GM04503 (cell line): ENCODE results near the gene ERCC6L2.
A peak's percentile ranks its signal among the peaks of the same experiment; 100 is the strongest.

Experiments
- DNase-seq: peaks from one replicate; pipeline ENCODE4 v3.0.0-alpha.2; 2012; ENCODE audit warnings: low read depth

ERCC6L2 gene, protein sequence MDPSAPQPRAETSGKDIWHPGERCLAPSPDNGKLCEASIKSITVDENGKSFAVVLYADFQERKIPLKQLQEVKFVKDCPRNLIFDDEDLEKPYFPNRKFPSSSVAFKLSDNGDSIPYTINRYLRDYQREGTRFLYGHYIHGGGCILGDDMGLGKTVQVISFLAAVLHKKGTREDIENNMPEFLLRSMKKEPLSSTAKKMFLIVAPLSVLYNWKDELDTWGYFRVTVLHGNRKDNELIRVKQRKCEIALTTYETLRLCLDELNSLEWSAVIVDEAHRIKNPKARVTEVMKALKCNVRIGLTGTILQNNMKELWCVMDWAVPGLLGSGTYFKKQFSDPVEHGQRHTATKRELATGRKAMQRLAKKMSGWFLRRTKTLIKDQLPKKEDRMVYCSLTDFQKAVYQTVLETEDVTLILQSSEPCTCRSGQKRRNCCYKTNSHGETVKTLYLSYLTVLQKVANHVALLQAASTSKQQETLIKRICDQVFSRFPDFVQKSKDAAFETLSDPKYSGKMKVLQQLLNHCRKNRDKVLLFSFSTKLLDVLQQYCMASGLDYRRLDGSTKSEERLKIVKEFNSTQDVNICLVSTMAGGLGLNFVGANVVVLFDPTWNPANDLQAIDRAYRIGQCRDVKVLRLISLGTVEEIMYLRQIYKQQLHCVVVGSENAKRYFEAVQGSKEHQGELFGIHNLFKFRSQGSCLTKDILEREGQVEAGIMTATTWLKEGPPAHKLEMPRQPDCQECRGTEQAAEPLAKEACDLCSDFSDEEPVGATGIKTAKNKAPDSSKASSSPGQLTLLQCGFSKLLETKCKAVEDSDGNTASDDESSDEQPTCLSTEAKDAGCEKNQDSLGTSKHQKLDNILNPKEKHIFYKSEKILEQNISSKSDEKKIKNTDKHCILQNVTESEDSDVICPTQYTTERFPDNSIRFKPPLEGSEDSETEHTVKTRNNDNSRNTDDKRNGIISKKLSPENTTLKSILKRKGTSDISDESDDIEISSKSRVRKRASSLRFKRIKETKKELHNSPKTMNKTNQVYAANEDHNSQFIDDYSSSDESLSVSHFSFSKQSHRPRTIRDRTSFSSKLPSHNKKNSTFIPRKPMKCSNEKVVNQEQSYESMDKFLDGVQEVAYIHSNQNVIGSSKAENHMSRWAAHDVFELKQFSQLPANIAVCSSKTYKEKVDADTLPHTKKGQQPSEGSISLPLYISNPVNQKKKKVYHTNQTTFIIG (N-terminal part only)

DNA sequence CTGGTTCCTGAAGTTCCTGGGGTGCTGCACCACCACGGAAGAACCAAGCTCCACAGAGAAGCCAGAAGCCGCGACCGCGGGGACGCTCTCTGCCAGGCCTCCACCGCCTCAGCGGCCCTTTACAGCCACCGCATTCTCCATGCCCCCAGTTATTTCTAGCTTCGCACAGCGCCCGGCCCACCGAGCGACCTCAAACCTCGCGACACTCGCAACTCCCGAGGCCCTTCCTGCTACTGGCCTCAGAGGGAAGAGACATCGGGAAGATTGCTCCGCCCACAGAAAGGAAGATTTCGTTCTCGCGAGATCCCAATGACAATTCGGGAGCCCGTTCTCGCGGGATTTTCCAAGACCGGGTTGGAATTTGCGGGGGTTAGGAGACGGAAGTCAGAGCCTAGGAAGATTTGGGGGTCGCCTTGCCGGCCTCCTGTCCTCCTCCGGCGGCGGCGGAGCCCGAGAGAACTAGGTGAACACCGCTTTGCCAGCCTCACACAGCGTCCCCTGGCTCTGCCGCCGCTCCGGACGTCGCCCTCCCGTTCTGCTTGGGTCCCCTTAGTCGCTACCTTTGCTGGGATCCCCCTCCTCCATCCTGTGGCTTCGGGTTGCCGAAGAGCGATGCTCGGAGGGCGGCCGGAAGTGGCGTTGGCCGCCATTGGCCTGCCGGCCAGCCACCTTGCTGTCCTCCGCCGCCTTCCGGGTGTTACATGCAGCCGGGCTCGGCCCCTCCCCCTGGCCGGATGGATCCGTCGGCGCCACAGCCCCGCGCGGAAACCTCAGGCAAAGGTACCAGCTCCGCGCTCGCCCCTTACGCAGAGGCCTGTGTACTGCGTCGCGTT, at the start of gene ERCC6L2:
ERCC6L2 (plus strand) TSS at position 387 of the 833 bp plus-strand sequence; CDS start at position 735, 348 bp downstream.
- peak; percentile 91 for DNase-seq

DNA sequence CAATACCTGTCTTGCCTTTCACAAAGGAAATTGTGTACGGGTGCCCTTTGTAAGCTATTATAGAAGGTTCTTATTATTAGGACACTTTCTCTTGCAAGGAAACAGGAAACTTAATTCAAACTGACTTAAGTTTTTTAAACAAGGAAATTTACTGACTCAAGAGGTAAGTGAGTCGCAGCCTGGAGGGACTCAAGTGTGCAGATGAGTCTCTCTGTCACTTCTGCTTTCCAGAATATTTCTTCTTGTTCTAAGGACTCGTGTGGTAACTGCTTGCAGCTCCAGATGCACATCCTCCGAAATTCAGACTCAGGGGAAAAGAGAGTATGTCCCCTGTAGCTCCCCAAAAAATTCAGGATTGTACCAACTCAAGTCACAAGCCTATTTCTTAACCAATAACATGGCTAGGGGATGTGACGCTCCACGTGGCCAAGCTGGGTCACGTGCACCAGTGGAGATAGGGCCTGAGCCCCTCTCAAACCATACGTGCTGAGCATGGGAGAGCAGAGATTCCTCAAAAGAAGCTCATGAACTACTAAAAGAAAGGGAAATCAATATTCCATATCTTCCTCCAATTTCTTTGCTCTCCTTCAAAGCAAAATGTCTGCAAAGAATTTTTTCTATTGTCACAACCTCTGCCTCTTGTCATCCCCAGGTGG, 49.2 kb upstream of the ERCC6L2 start:
- no peak for DNase-seq

DNA sequence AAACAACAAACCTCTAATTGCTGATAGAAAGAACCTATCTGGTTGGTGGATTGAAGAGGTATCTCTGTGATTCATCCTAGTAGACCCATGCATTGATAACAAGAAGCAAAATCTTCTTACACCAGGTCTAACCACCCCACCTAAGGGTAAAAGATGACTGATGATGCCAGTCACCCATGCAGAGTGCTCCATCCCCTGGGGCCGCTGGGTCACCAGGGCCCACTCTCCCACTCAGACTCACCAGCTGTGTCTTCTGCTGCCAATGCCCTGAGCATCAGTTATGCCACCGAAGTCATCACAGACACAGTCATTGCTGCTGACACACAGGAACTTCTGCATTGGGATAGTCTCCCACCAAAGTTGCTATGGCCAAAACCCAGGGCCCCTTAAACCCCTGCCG, 44.7 kb upstream of the ERCC6L2 start:
- DNase-seq = no peak

DNA sequence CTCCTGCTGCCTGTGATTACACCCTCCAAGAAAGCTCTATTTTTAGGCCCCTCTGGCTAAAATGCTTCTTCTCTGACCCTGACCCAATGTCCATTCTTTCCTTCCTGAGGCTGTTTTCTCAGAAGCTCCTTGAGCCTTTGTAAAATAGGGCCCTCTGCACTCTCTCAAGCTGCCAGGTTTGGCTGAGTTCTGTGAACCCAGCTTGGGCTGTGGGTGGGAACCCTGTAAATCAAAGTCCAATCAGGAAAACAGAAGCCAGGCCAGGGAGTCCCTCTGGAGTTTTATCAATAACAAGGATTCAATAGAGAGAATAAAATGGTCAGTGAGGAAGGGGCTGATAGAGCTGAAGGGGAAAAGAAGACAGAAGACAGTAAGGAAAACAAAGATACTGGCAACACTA, 43.7 kb upstream of the ERCC6L2 start:
- no peak for DNase-seq

DNA sequence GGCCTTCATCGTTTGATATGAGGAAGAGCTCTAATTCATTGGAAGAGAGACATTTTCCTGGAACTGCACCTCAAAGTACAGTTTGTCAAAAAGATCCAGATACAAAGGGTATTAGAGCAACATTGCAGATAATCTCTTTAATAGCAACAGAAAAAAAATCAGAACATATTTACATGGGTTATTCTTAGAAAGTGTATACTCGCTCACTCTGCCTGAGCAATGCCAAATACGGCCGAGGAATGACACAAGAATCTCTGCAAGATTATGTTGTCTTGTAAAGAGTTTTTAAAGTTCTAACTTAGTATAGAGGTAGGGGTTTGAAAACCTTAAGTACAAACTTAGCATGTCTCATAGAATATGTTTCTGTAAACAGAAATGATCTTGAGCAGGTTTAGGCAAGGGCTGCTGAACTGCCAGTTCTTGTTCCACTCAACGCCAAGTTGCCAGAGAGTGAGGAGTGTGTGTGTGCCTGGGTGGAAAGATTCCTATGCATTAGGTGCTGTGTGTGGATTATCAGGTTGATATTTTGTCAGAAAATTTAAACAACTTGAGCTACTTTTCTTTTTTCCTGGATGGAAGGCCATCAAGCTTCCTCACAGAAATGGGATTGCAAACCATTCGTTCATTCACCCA, 41.8 kb upstream of the ERCC6L2 start:
- no peak for DNase-seq

DNA sequence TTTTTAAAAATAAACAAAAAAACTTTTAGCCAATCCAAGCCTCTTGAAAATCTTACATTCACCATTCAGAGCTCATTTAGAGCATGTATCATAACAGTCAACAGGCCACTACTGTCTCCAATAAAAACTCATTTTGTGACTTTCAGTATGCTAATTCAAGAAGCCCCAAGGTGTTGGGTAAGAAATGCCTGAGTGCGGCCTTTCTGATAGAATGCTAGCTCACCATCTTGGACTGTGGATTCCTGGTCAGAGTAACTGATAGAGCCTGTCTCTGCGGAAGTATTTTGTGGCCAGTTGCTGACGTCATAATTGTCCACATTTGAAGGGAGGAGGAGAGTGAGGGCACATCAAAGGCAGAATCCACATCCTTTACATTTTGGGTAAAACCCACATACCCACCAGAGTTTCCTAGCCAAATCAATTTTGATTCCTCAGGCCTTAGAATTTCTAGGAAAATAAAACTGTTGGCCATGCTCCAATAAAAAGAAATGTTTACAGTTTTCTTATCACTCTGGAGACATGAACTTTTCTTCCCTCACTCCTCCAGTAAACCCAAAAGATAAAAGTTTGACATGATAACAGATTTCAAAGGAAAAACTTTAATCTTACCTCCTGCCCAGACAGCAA, 41.1 kb upstream of the ERCC6L2 start:
- no peak for DNase-seq

DNA sequence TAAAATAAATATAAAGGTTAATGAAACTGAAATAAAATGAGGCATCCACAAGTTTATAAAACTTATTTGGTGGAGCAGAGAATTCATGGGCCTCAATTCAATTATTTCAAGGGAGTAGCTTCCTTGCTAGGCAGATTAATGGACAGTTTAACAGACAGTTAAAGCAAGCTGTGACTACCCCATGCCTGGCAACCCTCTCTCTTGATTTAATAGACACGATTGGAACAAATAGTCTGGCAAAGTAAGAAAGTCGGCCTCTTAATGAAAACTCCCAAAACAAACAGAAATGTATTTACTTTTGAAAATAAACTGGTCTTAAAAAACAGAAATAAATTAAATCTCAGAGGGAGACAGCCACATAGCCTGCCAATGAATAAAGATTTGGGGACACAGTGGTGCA, 40.1 kb upstream of the ERCC6L2 start:
- DNase-seq = no peak

DNA sequence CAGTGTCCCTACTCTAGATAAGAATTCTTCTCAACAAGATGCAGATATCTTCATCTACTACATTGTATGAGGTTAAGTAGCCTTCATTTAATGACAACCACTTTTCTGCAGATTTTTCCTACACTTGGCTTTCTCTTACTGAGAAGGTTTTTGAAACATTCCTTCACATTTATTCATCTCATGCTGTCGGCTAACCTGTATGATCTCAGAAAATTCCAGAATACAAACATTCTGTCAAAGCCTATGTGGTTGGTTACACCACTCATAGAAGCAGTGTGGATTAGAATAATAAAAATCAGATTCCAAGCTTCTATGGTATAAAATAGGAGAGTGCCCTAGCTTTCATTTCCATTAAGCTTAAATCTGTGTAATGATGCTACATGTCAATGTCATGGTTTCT, 39.4 kb upstream of the ERCC6L2 start:
- DNase-seq = no peak

DNA sequence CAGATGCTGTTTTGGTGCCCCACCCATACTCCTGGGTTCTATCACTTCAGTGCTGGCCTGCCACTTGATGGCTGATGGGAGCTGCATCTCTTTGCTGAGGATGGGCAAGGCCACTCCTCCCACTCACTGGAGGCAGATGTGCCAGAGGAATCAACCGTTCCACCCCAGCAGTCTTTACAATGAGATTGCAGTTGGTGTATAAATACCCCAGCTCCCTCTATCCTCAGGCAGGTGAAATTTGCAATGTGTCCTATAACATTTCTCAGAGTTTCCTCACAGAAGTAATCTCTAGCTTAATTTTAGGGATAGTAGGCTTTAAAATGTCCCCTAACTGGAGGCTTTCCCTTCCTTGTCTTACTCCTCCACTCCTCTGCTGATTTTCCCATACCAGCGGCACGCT, 36.5 kb upstream of the ERCC6L2 start:
- no peak for DNase-seq

DNA sequence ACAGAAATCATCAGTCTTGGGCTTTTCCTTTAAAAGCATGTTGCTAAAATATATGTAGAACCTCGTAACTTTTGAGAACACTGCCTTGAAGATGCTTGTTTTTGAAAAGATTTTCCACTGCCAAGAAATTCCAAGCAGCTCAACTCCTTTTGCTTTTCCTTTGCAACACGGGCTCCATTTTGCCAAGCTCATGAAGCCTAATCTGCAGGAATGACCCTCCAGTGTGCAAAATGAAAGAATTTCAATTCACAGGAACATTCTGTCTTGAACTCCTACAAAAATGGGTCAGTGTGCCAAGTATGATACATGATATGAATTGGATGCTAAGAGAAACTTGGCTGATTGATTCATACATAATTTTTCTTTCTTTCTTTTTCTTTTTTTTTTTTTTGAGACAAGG, 35.4 kb upstream of the ERCC6L2 start:
- DNase-seq = no peak

DNA sequence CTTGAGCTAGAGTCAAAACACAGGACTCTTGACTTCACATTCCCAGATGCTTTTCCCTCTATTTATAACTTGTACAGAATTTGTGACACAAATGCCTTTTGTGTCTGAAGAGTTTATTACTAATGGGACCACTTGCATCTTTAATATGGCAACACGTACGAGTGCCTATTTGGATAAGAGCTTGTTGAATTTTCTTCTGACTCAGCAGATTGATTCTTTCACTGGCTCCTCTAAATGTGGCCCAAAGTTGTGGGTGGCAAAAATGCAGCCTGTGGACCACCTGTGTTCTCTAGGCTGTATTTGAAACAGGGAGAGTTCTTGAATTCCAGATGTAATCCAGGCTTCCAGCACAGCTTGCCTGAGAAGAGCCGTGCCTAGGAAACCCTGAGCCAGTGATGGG, 34.1 kb upstream of the ERCC6L2 start:
- DNase-seq = no peak

DNA sequence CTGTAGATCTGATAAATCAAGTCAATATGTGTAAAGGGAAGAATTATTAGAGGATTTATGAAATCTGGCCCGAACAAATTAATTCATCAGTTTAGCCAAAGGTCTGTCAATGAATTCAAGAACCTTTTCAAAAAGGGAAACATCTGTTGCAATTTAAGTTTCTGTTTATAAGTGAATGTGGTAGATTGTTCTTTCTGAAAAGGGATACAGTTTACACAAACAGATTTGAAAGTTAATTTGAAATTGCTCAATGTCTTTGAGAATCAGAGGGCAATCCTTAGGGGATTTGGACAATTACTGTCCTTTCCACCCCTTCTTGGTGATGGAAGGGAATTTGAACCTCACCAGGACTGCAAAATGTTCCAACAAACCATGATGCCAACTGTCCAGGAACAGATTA, 29.7 kb upstream of the ERCC6L2 start:
- DNase-seq = no peak

DNA sequence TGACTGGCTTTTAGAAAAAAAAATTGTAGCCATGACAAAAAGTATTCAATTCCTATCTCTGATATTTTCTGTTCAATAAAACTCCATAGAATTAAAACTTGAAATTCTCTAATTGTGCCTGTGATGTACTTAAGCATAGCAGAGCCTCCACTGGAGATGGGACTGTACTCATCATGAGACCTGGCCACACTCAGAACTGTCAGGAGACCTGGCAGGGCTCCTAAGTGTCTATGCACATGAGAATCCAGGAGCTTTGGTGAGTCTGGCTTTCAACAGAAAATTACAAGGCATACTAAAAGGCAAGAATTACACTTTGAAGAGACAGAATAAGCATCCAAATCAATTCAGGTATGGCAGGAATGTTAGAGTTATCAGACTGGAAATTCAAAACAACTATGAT, 26.7 kb upstream of the ERCC6L2 start:
- no peak for DNase-seq

DNA sequence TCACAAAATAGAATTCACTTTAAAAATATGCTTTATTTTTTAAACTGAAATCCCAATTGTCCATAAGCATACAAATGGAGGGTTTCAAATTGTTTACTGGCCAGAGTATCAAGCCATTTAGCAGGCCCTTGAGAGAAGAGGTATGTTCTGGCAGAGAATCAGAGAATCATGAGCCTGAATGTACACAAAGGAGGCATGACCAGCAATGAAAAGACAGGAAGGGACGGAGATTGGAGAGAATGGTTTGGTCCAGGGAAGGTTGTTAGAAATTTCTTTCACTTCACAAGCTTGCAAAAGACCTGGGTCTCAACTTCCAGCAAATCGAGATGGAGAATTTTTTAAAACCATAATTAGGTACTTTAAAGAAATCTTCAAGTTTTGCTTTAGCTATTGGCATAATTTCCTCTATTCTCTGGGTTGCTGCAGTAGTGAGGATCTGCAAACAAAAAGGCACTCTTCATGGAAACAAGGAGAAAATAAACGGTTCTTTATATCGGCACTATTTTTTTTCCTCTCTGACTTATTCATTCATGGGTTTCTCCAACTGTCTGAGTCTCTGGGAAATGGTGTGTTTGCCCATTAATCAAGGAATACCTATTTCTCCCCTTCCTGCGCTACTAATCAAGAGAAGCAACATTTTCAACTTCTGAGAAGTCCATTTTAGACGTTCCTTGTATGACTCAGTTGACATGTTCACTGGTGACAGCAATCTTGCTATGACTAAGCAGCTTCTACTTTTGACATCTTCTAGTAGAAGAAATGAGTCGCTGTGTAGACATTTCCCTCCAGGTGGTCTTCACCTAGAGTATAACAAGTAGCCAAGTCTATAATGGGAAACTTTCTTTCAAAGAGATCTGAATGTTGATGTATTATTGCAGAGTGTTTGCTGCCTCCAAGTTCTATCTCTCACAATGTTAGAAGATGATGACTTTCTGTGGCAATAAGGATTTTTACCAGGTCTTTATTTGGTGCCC, 23.1 kb upstream of the ERCC6L2 start:
- no peak for DNase-seq

DNA sequence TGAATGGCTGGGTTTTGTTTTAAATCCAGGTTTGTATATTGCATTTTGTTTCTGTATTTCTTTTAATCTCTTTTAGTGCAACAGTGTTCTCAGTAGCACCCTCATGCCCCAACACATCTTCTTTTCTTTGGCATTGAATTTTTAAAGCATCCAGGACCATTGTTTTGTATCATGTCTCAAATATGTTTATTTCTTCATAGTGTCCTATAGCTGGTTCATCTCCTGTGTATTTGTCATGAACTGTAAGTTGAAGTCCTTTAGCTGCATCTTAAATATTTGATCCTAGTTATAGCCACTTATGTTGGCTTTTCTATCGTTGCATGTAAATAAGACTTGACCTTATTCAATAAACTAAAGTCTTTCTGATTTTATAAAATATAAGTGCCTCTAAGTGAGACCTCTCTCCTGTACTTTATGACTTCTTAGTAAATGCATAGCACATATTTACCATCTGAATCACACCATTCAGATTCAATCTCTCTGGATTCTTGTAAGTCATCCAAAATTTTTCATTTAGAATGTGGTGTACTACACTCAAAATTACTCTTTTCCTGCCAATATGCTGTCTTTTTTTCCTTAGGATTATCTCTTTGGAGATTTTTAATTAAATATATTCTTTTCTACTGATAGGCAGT, 21.0 kb upstream of the ERCC6L2 start:
- no peak for DNase-seq

DNA sequence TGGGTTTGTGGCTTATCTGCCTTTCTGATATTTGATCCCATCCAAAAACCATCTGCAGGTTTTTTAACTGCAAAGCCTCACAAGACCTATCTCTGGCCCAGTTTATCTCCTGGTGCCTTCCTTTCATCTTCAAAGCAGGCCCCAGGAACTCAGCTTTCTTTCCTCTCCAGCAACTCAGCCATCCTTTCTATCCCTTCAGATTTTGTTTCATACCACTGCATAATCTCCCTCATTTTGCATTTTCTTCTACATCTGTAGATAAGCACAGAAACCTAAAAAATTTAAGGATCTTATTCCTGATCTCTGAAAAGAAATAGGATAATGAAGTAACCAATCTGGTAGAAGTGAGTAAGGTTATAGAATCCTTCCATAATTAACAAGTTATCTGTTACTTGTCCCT, 19.5 kb upstream of the ERCC6L2 start:
- no peak for DNase-seq

DNA sequence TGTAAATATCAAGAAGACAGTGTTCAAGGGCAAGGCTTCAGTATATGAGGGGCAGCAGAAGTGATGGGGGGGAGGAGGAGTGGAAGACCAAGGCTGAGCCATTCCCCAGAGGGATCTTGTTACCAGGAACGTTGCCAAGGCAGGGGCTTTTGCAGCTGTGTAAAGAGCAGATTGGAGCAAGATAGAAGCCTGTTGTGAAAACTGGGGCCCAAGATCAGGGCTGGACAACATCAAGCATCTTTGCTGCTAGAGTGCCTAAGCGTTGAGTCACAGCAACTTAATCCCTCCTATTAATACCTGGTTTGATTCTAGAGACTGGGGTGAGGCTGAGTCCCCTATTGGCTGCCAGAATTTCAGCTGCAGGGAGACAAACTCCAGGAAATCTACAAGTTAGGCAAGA, 18.4 kb upstream of the ERCC6L2 start:
- no peak for DNase-seq

DNA sequence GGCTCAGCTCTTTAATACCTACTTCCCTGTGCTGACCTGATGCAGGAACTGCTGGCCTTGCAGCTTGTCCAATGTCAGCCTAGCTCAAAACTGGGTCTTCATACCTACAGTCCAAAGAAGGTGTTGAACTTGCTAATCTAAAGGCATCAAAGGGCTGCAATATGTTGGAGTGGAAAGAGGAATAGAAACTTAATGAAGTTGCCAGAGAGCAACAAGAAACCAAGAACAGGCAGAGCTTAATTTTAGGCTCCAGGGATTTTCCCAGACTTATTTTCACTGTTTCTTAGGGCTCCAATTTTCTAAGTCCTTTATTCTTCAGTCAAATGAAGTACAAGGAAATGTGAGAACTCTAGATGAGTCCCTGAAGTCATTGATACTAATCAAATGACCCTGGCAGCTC, 17.6 kb upstream of the ERCC6L2 start:
- DNase-seq = no peak
